Right ventricle myocardium inferior (tissue), 1 donor: ENCODE data around the gene HOMER3. TPM values are rescaled to one million over a fixed set of nuclear protein-coding genes. Genes with fewer than 3 reads are reported as not detected.
A peak's percentile ranks its signal among the peaks of the same experiment; 100 is the strongest.

Experiments used
- ATAC-seq: fragments of 200-7000 bp; cut with Tn5 transposase; one replicate; pipeline ENCODE4 v1.9.1; 2020; ENCODE audit warnings: mild to moderate bottlenecking, moderate library complexity
- DNase-seq: peaks from one replicate; pipeline ENCODE4 v3.0.0; 2021; ENCODE audit errors: missing footprints
- intact Hi-C: fragments of 100-400 bp; cut with DNase I; formaldehyde crosslinking; loops from one replicate; pipeline ENCODE4 v1.11.0; 2022
- long read RNA-seq: library from polyadenylated mRNA; unstranded; transcript quantifications from one replicate; pipeline ENCODE4 v2.0.0, GENCODE V29; 2021
- total RNA-seq: library from RNA; stranded (reverse); fragmentation: NEBNext Ultra II Directional; extraction: Animal tissue kit (Norgen Biotek cat#: 25700); gene quantifications from one replicate; pipeline ENCODE4 v1.2.1, GENCODE V29; 2021
- donor health status: DM: no; HTN: yes; CAD: no; lungs with severe emphysema.

HOMER3 gene
- 15.2 TPM for total RNA-seq
- long read RNA-seq, transcript HOMER3-202 (10 exons, 1,557 nt) = major isoform, 14 of 21 reads
- long read RNA-seq, partial matches to known transcripts = 1 of 21 reads
- long read RNA-seq, other reads (novel, unspliced or antisense) = 6 of 21 reads

DNA sequence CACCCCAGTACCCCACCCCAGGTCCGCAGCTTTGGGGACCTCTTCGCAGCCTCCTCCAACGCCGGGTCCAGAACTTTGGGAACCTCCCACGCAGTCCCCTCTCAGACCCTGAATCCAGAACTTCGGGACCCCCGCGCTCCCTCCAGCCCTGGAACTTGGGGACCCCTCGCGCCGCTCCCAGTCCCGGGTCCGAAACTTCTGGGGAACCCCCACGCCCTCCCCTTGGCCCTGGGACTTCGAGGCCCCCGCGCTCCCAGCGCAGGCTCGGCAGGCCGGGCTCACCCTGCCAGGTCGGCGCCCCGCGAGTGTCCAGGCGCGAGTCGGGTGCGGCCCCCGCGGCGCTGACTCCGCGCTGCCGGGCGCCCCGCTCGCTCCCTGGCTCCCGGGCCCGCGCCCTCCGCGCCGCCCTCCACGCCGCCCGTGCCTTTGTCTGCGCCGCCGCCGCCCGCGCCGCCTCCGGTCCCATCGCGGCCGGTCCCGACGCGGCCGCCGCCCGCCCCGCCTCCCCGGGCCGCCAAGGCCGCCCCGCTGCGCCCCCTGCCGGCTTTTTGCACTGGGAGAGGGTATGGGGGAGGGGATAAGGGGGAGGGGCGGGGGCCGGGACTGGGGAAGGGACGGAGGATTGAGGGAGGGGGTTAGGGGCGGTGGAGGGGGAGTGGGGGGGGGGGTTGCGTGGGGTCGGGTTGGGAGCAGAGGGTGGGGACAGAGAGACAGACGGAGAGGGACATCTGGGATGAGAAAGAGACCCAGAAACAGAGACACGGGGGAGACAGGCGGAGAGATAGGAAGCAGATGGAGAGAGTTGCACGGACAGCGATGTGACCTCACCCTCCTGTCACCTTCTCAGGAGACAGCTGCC lies at the start of gene HOMER3:
Gene HOMER3, minus strand, starts transcription at position 449 of the 859 bp plus-strand sequence. CDS start 2,235 bp downstream, outside the sequence.
- intact Hi-C loops = no loop called here
- DNase-seq (peak; percentile 94), ATAC-seq (peak; percentile 86)

DNA sequence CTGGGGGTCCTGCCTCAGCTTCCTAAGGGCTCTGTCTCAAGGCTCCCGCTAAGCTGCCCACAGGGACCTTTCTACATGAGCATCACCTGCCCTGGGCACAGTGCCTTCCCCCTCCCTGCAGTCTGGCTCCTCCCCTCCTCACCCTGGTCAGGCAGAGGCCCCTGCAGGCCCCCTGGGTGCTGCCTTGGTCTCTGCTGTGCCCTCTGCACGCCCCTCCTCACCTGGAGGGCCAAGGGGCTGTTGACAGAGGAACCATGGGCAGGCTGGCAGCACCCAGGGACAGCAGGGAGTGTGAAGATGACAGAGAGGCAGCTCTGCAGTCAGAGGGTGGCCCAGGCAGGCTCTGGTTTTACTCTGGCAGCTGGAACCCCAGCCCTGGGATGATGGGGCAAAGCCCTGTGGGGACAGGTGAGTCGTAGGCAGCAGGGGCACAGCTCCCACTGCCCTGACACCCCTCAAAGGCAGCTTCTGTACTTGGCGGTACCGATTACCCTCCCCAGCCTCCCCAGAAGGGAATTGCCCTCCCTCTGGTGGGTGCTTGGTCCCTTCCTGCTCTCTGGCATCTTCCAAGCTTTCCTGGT lies 49.2 kb upstream of the HOMER3 start:
- DNase-seq (no peak), ATAC-seq (no peak)
- intact Hi-C loops = no loop called here

DNA sequence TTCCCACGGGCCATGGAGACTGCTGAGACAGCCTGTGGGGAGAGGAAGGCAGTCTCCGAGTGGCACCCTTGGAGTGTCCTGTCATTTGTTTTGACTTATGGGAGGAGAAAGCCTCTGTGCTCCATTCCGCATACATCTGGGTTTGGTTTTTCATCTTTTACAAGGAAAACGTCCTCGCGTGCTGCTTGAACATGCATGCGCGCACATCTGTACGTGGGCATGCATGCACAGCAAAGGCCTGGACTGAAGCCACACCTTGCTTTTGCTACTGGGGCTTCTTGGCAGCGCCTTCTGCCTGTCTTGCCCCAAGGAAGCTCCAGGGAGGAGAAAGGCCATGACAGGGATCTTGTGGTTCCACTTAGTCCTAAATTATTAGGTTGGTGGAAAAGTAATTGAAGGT lies 48.3 kb upstream of the HOMER3 start:
- ATAC-seq (no peak), DNase-seq (no peak)
- intact Hi-C loops = loop anchor here (10.0 kb wide), 1 partner anchor 95 kb away; the partner anchor contains the start of gene CERS1

GRCh38 chr19:18987456-18987855 lies 46.4 kb upstream of the HOMER3 start:
- intact Hi-C loops = loop anchor here (10.0 kb wide), 1 partner anchor 93 kb away; the partner anchor contains the start of gene CERS1
- DNase-seq (no peak), ATAC-seq (no peak)

GRCh38 chr19:18985257-18985656 lies 44.2 kb upstream of the HOMER3 start:
- ATAC-seq = no peak
- DNase-seq = peak; percentile 45
- intact Hi-C loops = loop anchor here (10.0 kb wide), 1 partner anchor 90 kb away; the partner anchor contains the start of gene CERS1

DNA sequence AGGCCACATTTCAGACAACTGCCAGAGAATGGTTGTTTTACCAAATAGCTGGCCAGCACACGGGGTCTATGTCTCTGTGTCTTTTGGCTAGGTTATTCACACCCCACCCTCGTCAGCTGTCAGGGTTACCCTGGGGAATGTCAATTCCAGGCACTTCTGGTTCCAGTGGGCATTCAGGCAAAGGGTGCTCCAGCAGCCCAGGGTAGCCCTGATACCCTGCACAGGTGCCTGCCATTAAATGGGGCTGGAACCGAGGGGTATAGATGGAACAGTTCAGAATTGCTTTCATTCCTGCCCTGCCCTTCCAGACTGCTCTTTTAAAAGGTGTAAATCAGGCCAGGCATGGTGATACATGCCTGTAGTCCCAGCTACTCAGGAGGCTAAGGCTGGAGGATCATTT lies 43.2 kb upstream of the HOMER3 start:
- DNase-seq (no peak), ATAC-seq (no peak)
- intact Hi-C loops = loop anchor here (10.0 kb wide), 1 partner anchor 89 kb away; the partner anchor contains the start of gene CERS1

GRCh38 chr19:18982669-18983068 lies 41.7 kb upstream of the HOMER3 start:
- DNase-seq (no peak), ATAC-seq (no peak)
- intact Hi-C loops = loop anchor here (10.0 kb wide), 1 partner anchor 88 kb away; the partner anchor contains the start of gene CERS1

GRCh38 chr19:18980432-18981020 lies 39.5 kb upstream of the HOMER3 start:
- DNase-seq = peak; percentile 17
- ATAC-seq = no peak
- intact Hi-C loops = loop anchor here (10.0 kb wide), 1 partner anchor 86 kb away; the partner anchor contains the start of gene CERS1

GRCh38 chr19:18978616-18979015 lies 37.6 kb upstream of the HOMER3 start:
- ATAC-seq (no peak), DNase-seq (no peak)
- intact Hi-C loops = no loop called here

GRCh38 chr19:18975869-18976268 lies 34.9 kb upstream of the HOMER3 start:
- intact Hi-C loops = no loop called here
- ATAC-seq (no peak), DNase-seq (no peak)

GRCh38 chr19:18975011-18975410 lies 34.0 kb upstream of the HOMER3 start:
- DNase-seq (no peak), ATAC-seq (no peak)
- intact Hi-C loops = no loop called here

DNA sequence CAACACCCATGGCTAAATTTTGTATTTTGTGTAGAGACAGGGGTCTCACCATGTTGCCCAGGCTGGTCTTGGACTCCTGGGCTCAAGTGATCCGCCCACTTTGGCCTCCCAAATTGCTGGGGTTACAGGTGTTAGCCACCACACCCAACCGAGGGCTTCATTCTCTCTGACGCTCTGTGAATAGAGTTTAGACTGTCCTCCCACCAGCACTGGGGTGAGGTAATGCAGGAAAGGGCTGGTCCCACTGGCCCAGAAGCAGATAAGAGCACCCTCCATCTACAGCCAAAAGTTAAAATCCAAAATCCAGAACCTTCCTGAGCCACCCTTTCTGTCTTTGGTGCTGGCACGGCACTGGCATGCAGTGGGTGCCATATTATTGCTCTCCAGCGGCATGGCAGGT lies 31.8 kb upstream of the HOMER3 start:
- DNase-seq = no peak
- intact Hi-C loops = no loop called here
- ATAC-seq = peak; percentile 19

DNA sequence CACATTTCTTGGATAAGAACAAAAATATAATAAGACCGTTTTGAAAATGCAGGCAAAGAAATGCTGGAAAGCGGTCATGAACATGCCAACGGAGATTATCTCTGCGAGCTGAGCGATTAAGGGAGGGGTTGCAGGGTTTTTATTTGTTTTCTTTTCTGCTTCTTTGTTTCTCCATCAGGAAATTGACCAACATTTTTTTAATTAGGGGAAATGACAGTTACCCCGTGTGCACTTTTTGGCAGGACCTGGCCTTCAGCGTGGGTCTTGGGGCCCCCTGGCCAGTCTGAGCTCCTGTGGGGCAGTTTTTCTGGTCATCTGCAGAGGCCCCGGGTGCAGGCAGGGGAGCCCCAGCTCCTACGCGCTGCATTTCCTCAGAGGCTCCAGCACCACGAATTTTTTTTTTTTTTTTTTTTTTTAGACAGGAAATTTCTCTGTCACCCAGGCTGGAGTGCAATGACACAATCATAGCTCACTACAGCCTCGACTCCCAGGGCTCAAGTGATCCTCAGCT lies 31.3 kb upstream of the HOMER3 start:
- ATAC-seq = peak; percentile 32

DNA sequence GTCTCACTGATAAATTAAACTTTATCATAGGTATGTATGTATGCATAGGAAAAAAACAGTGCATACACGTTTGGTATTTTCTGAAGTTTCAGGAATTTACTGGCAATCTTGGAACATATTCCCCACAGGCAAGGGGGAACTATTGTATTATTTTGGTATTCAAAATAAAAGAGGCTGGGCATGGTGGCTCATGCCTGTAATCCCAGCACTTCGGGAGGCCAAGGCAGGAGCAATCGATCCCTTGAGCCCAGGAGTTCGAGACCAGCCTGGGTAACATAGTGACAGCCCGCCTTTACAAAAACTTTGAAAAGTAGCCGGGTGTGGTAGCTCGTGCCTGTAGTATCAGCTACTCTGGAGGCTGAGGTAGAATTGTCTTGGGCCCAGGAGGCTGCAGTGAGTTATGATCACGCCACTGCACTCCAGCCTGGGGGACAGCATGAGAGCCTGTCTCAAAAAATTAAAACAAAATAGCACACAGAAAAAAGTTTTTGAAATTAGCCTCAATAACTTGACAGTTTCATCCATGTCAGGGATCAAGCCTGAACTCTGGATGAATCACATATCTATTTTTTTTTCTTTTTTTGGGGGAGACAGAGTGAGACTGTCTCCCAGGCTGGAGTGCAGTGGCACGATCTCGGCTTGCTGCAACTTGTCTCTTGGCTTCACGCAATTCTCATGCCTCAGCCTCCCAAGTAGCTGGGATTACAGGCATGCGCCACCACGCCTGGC lies 29.1 kb upstream of the HOMER3 start:
- no peak for DNase-seq
- ATAC-seq = no peak
- intact Hi-C loops = no loop called here

More for the DNA sequence above, 31.3 kb upstream of the HOMER3 start:
- DNase-seq = no peak
- intact Hi-C loops = no loop called here

GRCh38 chr19:18967358-18968146 lies 26.5 kb upstream of the HOMER3 start:
- DNase-seq (peak; percentile 82), ATAC-seq (peak; percentile 57)
- intact Hi-C loops = no loop called here

- no peak for DNase-seq
- intact Hi-C loops = no loop called here
- ATAC-seq = no peak
These were observed 25.3 kb upstream of the HOMER3 start for GRCh38 chr19:18966307-18966706.

DNA sequence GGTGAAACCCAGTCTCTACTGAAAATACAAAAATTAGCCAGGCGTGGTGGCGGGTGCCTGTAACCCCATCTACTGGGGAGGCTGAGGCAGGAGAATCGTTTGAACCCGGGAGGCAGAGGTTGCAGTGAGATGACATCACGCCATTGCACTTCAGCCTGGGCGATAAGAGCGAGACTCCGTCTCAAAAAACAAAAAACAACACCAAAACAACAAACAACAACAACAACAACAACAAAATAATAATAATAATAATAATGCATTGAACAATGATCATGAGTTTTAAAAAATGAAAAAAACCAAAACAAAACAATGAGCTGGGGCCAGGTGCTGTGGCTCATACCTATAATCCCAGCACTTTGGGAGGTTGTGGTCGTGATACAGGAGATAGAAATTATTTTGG lies 23.1 kb upstream of the HOMER3 start:
- DNase-seq (no peak), ATAC-seq (no peak)
- intact Hi-C loops = no loop called here
